Measurements from ENCODE around the gene THOC1. TPM values are rescaled to one million over a fixed set of nuclear protein-coding genes. Genes with fewer than 3 reads are reported as not detected.

THOC1 gene
- total RNA-seq, 1 donor from 2014 or later: 12.0 TPM

GRCh38 chr18:215448-216010 is 52.3 kb downstream of the THOC1 start:
- no peak overlapping the region for H3K4me3 ChIP-seq
- no peak for TF ChIP-seq CTCF (IDR thresholded peaks at IDR 0.05)
- H3K27me3 ChIP-seq: no peaks in the 10 kb centered on the region
- H3K4me1 ChIP-seq: no peaks in the 10 kb centered on the region
- H3K9me3 ChIP-seq: no peaks in the 10 kb centered on the region
- DNase-seq (ENCODE audit: low spot score in 2 of 2): no peak
- peaks cover 61 to 79% of the 10 kb centered on the region in 2 donors for H3K36me3 ChIP-seq
- H3K27ac ChIP-seq: no peak overlapping the region
- intact Hi-C loops (cut with DNase I): no loop called here

- no peak for DNase-seq (ENCODE audit: low spot score in 2 of 2)
- Histone ChIP-seq H3K4me1 (no peaks in the 10 kb centered on the region), H3K27me3 (no peaks in the 10 kb centered on the region), H3K9me3 (no peaks in the 10 kb centered on the region), H3K36me3 (peaks cover 63 to 81% of the 10 kb centered on the region in 2 donors), H3K27ac (no peak overlapping the region), H3K4me3 (no peak overlapping the region)
- intact Hi-C loops (cut with DNase I): no loop called here
- no peak for TF ChIP-seq CTCF (IDR thresholded peaks at IDR 0.05)
These were observed 53.9 kb downstream of the THOC1 start for GRCh38 chr18:213966-214365.

GRCh38 chr18:213505-213904 is 54.3 kb downstream of the THOC1 start:
- intact Hi-C loops (cut with DNase I): no loop called here
- no peak for TF ChIP-seq CTCF (IDR thresholded peaks at IDR 0.05)
- Histone ChIP-seq H3K4me1 (no peaks in the 10 kb centered on the region), H3K9me3 (no peaks in the 10 kb centered on the region), H3K27ac (no peak overlapping the region), H3K4me3 (no peak overlapping the region), H3K36me3 (peaks cover 63 to 78% of the 10 kb centered on the region in 2 donors), H3K27me3 (no peaks in the 10 kb centered on the region)
- no peak for DNase-seq (ENCODE audit: low spot score in 2 of 2)

- H3K4me1 ChIP-seq: no peaks in the 10 kb centered on the region
- TF ChIP-seq CTCF (IDR thresholded peaks at IDR 0.05): no peak
- no peak overlapping the region for H3K4me3 ChIP-seq
- H3K9me3 ChIP-seq: no peaks in the 10 kb centered on the region
- peaks cover 56 to 70% of the 10 kb centered on the region in 2 donors for H3K36me3 ChIP-seq
- no peak for DNase-seq (ENCODE audit: low spot score in 2 of 2)
- H3K27me3 ChIP-seq: no peaks in the 10 kb centered on the region
- H3K27ac ChIP-seq: no peak overlapping the region
- intact Hi-C loops (cut with DNase I): no loop called here
These were observed 55.1 kb downstream of the THOC1 start for GRCh38 chr18:212780-213179.

GRCh38 chr18:211582-211981 is 56.3 kb downstream of the THOC1 start:
- Histone ChIP-seq H3K9me3 (no peaks in the 10 kb centered on the region), H3K36me3 (peaks cover 50 to 63% of the 10 kb centered on the region in 2 donors), H3K4me1 (no peaks in the 10 kb centered on the region), H3K27ac (no peak overlapping the region), H3K4me3 (no peak overlapping the region), H3K27me3 (no peaks in the 10 kb centered on the region)
- TF ChIP-seq CTCF (IDR thresholded peaks at IDR 0.05): no peak
- intact Hi-C loops (cut with DNase I): no loop called here
- no peak for DNase-seq (ENCODE audit: low spot score in 2 of 2)

- Histone ChIP-seq H3K4me1 (no peaks in the 10 kb centered on the region), H3K9me3 (no peaks in the 10 kb centered on the region), H3K4me3 (no peak overlapping the region), H3K36me3 (peaks cover 46 to 63% of the 10 kb centered on the region in 2 donors), H3K27ac (no peak overlapping the region), H3K27me3 (no peaks in the 10 kb centered on the region)
- intact Hi-C loops (cut with DNase I): no loop called here
- TF ChIP-seq CTCF (IDR thresholded peaks at IDR 0.05): no peak
- DNase-seq (ENCODE audit: low spot score in 2 of 2): no peak
These were observed 57.1 kb downstream of the THOC1 start for GRCh38 chr18:210733-211132.

Data from ascending aorta (tissue), 2 donors.